Inferior parietal cortex (tissue), 1 donor: Measurements from ENCODE around the gene GAL3ST2.
"Not testable (repeated sequence)": the region's sequence is repeated elsewhere in the genome, so short reads cannot be mapped to it uniquely, and the experiment has no call there.

ENCODE experiments used
- DNase-seq: peaks from one replicate; pipeline ENCODE4 v3.0.0-alpha.2; 2016; ENCODE audit errors: extremely low spot score

Gene GAL3ST2

GRCh38 chr2:241776336-241777169 is at the start of gene GAL3ST2:
Gene GAL3ST2 (plus strand): TSS chr2:241776822. CDS start chr2:241776956, 134 bp downstream.
- no peak for DNase-seq

GRCh38 chr2:241728000-241728399 is 48.6 kb upstream of the GAL3ST2 start:
- DNase-seq, result no peak

GRCh38 chr2:241728627-241729026 is 48.0 kb upstream of the GAL3ST2 start:
- peak; percentile 34 for DNase-seq

GRCh38 chr2:241729868-241730267 is 46.8 kb upstream of the GAL3ST2 start:
- no peak for DNase-seq

GRCh38 chr2:241730671-241731293 is 45.8 kb upstream of the GAL3ST2 start:
- DNase-seq, result no peak

GRCh38 chr2:241732513-241733186 is 44.0 kb upstream of the GAL3ST2 start:
- DNase-seq, result peak; percentile 63

GRCh38 chr2:241733391-241734207 is 43.0 kb upstream of the GAL3ST2 start:
- no peak for DNase-seq

GRCh38 chr2:241734208-241734466 is 42.5 kb upstream of the GAL3ST2 start:
- DNase-seq, result no peak

- peak; percentile 79 for DNase-seq
Measured at GRCh38 chr2:241734467-241735208, 42.0 kb upstream of the GAL3ST2 start, which contains the start of gene D2HGDH. Gene D2HGDH (plus strand): TSS chr2:241734630. CDS start chr2:241735225, 595 bp downstream.

GRCh38 chr2:241736111-241736510 is 40.5 kb upstream of the GAL3ST2 start:
- no peak for DNase-seq

- no peak for DNase-seq
Measured at GRCh38 chr2:241738040-241738686, 38.5 kb upstream of the GAL3ST2 start.

GRCh38 chr2:241739177-241739576 is 37.4 kb upstream of the GAL3ST2 start:
- no peak for DNase-seq

- DNase-seq, result no peak
Measured at GRCh38 chr2:241739651-241740050, 37.0 kb upstream of the GAL3ST2 start.

- no peak for DNase-seq
Measured at GRCh38 chr2:241741016-241741415, 35.6 kb upstream of the GAL3ST2 start.

- DNase-seq, result no peak
Measured at GRCh38 chr2:241742320-241742939, 34.2 kb upstream of the GAL3ST2 start.

GRCh38 chr2:241743008-241743407 is 33.6 kb upstream of the GAL3ST2 start:
- DNase-seq, result not testable (repeated sequence)

- no peak for DNase-seq
Measured at GRCh38 chr2:241743620-241744019, 33.0 kb upstream of the GAL3ST2 start.

- DNase-seq, result no peak
Measured at GRCh38 chr2:241744028-241744754, 32.4 kb upstream of the GAL3ST2 start.

GRCh38 chr2:241745276-241745675 is 31.3 kb upstream of the GAL3ST2 start:
- no peak for DNase-seq

GRCh38 chr2:241746084-241746483 is 30.5 kb upstream of the GAL3ST2 start:
- DNase-seq, result no peak
